IMR-90 (cell line): Measurements from ENCODE around the gene ZNF821. TPM values are rescaled to one million over a fixed set of nuclear protein-coding genes. Genes with fewer than 3 reads are reported as not detected.

ENCODE experiments used
- ATAC-seq: fragments of 200-7000 bp; cut with Tn5 transposase; 2 replicates; pipeline ENCODE4 v1.9.1; 2020; ENCODE audit warnings: low read depth, mild to moderate bottlenecking, moderate library complexity
- BruUV-seq: library from RNA; stranded (reverse); fragments of 400-500 nt; replicated peaks from 2 replicates; lab custom pipeline; 2021; lab: Mats Ljungman, UMichigan
- CTCF ChIA-PET: fragments of 300-600 bp; formaldehyde crosslinking; extraction: SDS; loops from one replicate; lab custom pipeline; 2021; ENCODE audit warnings: antibody characterized with exemption; lab: Yijun Ruan, JAX
- POLR2A ChIA-PET: fragments of 300-600 bp; sonication (Branson Sonifier 250); formaldehyde crosslinking; loops from one replicate; lab custom pipeline; 2022; ENCODE audit warnings: antibody characterized with exemption; ENCODE audit not compliant: unreplicated experiment; lab: Charles Lee
- DNase-seq: peaks from one replicate; pipeline ENCODE4 v3.0.0; 2013
- H2AFZ ChIP-seq: replicated peaks from 2 replicates; pipeline ENCODE3; 2013; ENCODE audit warnings: low read length, mild to moderate bottlenecking; ENCODE audit not compliant: poor library complexity
- H2AK5ac ChIP-seq: 2 replicates; pipeline ENCODE4 v1.6.1; 2013; ENCODE audit warnings: low read depth, low read length, inconsistent platforms
- H2AK9ac ChIP-seq: replicated peaks from 2 replicates; pipeline ENCODE3; 2013; ENCODE audit warnings: mild to moderate bottlenecking, low read depth, low read length, moderate library complexity; ENCODE audit not compliant: poor library complexity
- H2BK120ac ChIP-seq: 2 replicates; pipeline ENCODE4 v1.6.1; 2013; ENCODE audit warnings: low read depth, low read length, inconsistent platforms
- H2BK15ac ChIP-seq: 3 replicates; pipeline ENCODE4 v1.6.1; 2013; ENCODE audit warnings: low read depth, low read length, inconsistent platforms
- H2BK20ac ChIP-seq: 2 replicates; pipeline ENCODE4 v1.6.1; 2013; ENCODE audit warnings: low read depth, mild to moderate bottlenecking, inconsistent platforms, low read length, moderate library complexity
- H2BK5ac ChIP-seq: 2 replicates; pipeline ENCODE4 v1.6.1; 2013; ENCODE audit warnings: mild to moderate bottlenecking, low read depth, low read length, inconsistent platforms; ENCODE audit not compliant: poor library complexity, severe bottlenecking
- H3K14ac ChIP-seq: replicated peaks from 2 replicates; pipeline ENCODE4 v1.6.1; 2013; ENCODE audit warnings: low read depth, low read length, inconsistent platforms
- H3K18ac ChIP-seq: 2 replicates; pipeline ENCODE4 v1.6.1; 2013; ENCODE audit warnings: low read depth, low read length, control low read depth
- H3K23ac ChIP-seq: 2 replicates; pipeline ENCODE4 v1.6.1; 2013; ENCODE audit warnings: low read depth, low read length, inconsistent platforms
- H3K27ac ChIP-seq: 2 replicates; pipeline ENCODE4 v1.5.1; 2013; ENCODE audit warnings: mild to moderate bottlenecking, control low read depth, low read length; ENCODE audit not compliant: insufficient read depth
- H3K27me3 ChIP-seq: 2 replicates; pipeline ENCODE4 v1.6.1; 2013; ENCODE audit warnings: low read length; ENCODE audit not compliant: control insufficient read depth, insufficient read depth
- H3K36me3 ChIP-seq: 2 replicates; pipeline ENCODE4 v1.6.1; 2013; ENCODE audit warnings: low read length, mixed read lengths; ENCODE audit not compliant: control insufficient read depth, insufficient read depth
- H3K4ac ChIP-seq: 2 replicates; pipeline ENCODE4 v1.6.1; 2013; ENCODE audit warnings: low read depth, low read length, inconsistent platforms
- H3K4me1 ChIP-seq: 2 replicates; pipeline ENCODE4 v1.6.1; 2013; ENCODE audit warnings: low read length, mixed read lengths; ENCODE audit not compliant: control insufficient read depth, insufficient read depth
- H3K4me2 ChIP-seq: 2 replicates; pipeline ENCODE4 v1.6.1; 2013; ENCODE audit warnings: low read depth, mild to moderate bottlenecking, control low read depth, low read length, moderate library complexity
- H3K4me3 ChIP-seq: 2 replicates; pipeline ENCODE4 v1.5.1; 2013; ENCODE audit warnings: low read depth, mild to moderate bottlenecking, control low read depth, low read length, moderate library complexity; ENCODE audit not compliant: insufficient read depth
- H3K56ac ChIP-seq: 2 replicates; pipeline ENCODE4 v1.6.1; 2013; ENCODE audit warnings: low read length, inconsistent platforms; ENCODE audit not compliant: insufficient read depth; ENCODE audit errors: extremely low read depth
- H3K79me1 ChIP-seq, 2 experiments: 2 replicates each; pipeline ENCODE4 v1.6.1; 2013; ENCODE audit warnings: low read length in 2 of 2, inconsistent platforms in 1 of 2, low read depth in 1 of 2
- H3K9ac ChIP-seq: 2 replicates; pipeline ENCODE4 v1.6.1; 2013; ENCODE audit warnings: low read depth, low read length, control low read depth
- H3K9me1 ChIP-seq: 2 replicates; pipeline ENCODE4 v1.6.1; 2013; ENCODE audit warnings: low read length, inconsistent platforms; ENCODE audit not compliant: insufficient read depth
- H3K9me3 ChIP-seq: 2 replicates; pipeline ENCODE4 v1.6.1; 2013; ENCODE audit warnings: low read length; ENCODE audit not compliant: control insufficient read depth, insufficient read depth
- H4K20me1 ChIP-seq: 2 replicates; pipeline ENCODE4 v1.6.1; 2013; ENCODE audit warnings: low read length, inconsistent platforms; ENCODE audit not compliant: insufficient read depth
- H4K5ac ChIP-seq: 2 replicates; pipeline ENCODE4 v1.6.1; 2013; ENCODE audit warnings: mild to moderate bottlenecking, low read depth, low read length, control low read depth
- H4K8ac ChIP-seq, 2 experiments: 2 replicates each; pipeline ENCODE4 v1.6.1; 2013; ENCODE audit warnings: low read depth in 2 of 2, low read length in 2 of 2, control low read depth in 1 of 2, inconsistent platforms in 1 of 2
- H4K91ac ChIP-seq: 2 replicates; pipeline ENCODE4 v1.6.1; 2013; ENCODE audit warnings: low read depth, low read length, inconsistent platforms; ENCODE audit not compliant: insufficient read depth
- CHD1 ChIP-seq: IDR thresholded peaks from 2 replicates; pipeline ENCODE4 v1.6.1; 2012; ENCODE audit warnings: low read depth, low read length, improper control_type of control experiment
- MAFK ChIP-seq: IDR thresholded peaks from 2 replicates; pipeline ENCODE4 v1.6.1; 2012; ENCODE audit warnings: low read depth, low read length, improper control_type of control experiment
- MAZ ChIP-seq: IDR thresholded peaks from 2 replicates; pipeline ENCODE4 v1.6.1; 2012; ENCODE audit warnings: low read depth, mild to moderate bottlenecking, low read length, improper control_type of control experiment, moderate library complexity, borderline replicate concordance
- NFE2L2 ChIP-seq: fragments of 150-350 bp; IDR thresholded peaks from 2 replicates; pipeline ENCODE4 v1.6.1; 2016; ENCODE audit warnings: low read depth, mild to moderate bottlenecking, low read length
- POLR2A ChIP-seq: IDR thresholded peaks from 2 replicates; pipeline ENCODE4 v1.6.1; 2012; ENCODE audit warnings: mild to moderate bottlenecking, low read depth, low read length
- RFX5 ChIP-seq: IDR thresholded peaks from 2 replicates; pipeline ENCODE4 v1.8.0; 2012; ENCODE audit warnings: low read depth, mild to moderate bottlenecking, low read length, moderate library complexity
- WGBS, 2 experiments: methylation state at CpG; one replicate each; pipeline versions ENCODE4 v1.1.5 to v1.1.7; 2013; ENCODE audit warnings: missing lambda C conversion rate in 2 of 2; ENCODE audit not compliant: insufficient read length in 1 of 2; ENCODE audit errors: extremely low coverage in 2 of 2; 5-methylcytosine and 5-hydroxymethylcytosine counted together
- dilution Hi-C: fragments of 300-500 bp; cut with HindIII; formaldehyde crosslinking; loops from one replicate; pipeline ENCODE4 v1.14.3; 2018; ENCODE audit warnings: low sequenced_read_pairs; ENCODE audit not compliant: unreplicated experiment
- in situ Hi-C: fragments of 300-500 bp; cut with MboI; formaldehyde crosslinking; loops from 3 replicates; pipeline ENCODE4 v1.14.3; 2019; ENCODE audit warnings: low sequenced_read_pairs, inconsistent platforms, mixed read lengths
- intact Hi-C: fragments of 100-400 bp; cut with micrococcal nuclease; formaldehyde crosslinking; loops from 2 replicates; pipeline ENCODE4 v1.10.0; 2022
- polyA plus RNA-seq, 3 experiments: library from polyadenylated mRNA; depleted of rRNA; stranded (reverse); fragments of >200 nt; gene quantifications; 2 replicates each; pipeline ENCODE4 v1.2.3, GENCODE V29; 2012; ENCODE audit warnings: low replicate concordance in 1 of 3
- total RNA-seq: library from RNA; depleted of rRNA; stranded (reverse); fragments of >200 nt; gene quantifications from 2 replicates; pipeline ENCODE4 v1.2.3, GENCODE V29; 2012
- TF ChIP-seq, protein P1 (sequence below): fragments of 150-350 bp; IDR thresholded peaks from 2 replicates; pipeline ENCODE4 v1.6.1; 2017; ENCODE audit warnings: mild to moderate bottlenecking, antibody characterized with exemption, low read length, low read depth

ZNF821 gene
- total and polyA plus RNA-seq, 2 of the 4 experiments (the other 2 are of a cell fraction) = 5.9 to 6.0 TPM

DNA sequence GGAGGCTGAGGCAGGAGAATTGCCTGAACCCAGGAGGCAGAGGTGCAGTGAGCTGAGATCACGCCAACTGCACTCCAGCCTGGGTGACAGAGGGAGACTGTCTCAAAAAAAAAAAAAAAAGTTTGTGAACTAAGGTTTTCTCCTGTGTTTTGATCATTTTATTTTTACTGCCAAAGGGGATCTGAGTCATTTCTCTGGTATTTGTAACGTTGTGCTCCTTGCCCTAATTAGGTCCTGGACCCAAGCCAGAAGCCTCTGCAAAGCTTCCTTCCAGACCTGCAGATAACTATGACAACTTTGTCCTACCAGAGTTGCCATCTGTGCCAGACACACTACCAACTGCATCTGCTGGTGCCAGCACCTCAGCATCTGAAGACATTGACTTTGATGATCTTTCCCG, 43.4 kb upstream of the ZNF821 start:
- Histone ChIP-seq H3K18ac (no peak overlapping the region), H2BK20ac (no peak overlapping the region), H4K5ac (no peak overlapping the region), H4K8ac (no peak overlapping the region; a peak in 1 of 4 replicates), H4K20me1 (peaks cover 69% of the 10 kb centered on the region), H3K27ac (peak overlapping the region; percentile 56; the same call in 1 of the 2 replicates), H2BK15ac (no peak overlapping the region), H3K56ac (no peak overlapping the region), H3K4me3 (no peak overlapping the region), H3K4ac (peak overlapping the region; percentile 55; the same call in 1 of the 2 replicates), H2AK9ac (no peak overlapping the region), H3K9me3 (no peaks in the 10 kb centered on the region), H3K27me3 (no peaks in the 10 kb centered on the region), H2BK5ac (peak overlapping the region; percentile 43), H2BK120ac (no peak overlapping the region), H3K9ac (no peak overlapping the region), H3K4me1 (peaks cover 22% of the 10 kb centered on the region), H3K79me1 (peaks cover 32 to 75% of the 10 kb centered on the region in 2 experiments), H2AK5ac (no peak overlapping the region), H4K91ac (no peak overlapping the region), H2AFZ (no peak overlapping the region), H3K9me1 (peaks cover 20% of the 10 kb centered on the region; the same call in 1 of the 2 replicates), H3K23ac (no peak overlapping the region), H3K4me2 (no peak overlapping the region; the same call in 1 of the 2 replicates), H3K36me3 (peaks cover 41% of the 10 kb centered on the region), H3K14ac (no peak overlapping the region)
- dilution Hi-C loops (no loop called here), intact Hi-C loops (no loop called here), in situ Hi-C loops (no loop called here)
- peak; percentile 30 for ATAC-seq
- WGBS, 2 experiments = no CpG with 5 or more reads among the region's 3 CpGs
- ChIA-PET CTCF (interaction anchor here (0.6 kb wide), 2 partner anchors 13 to 38 kb away, joined by 3 read pairs; no protein-coding TSS in a partner anchor), POLR2A (no interaction called here)
- DNase-seq = peak; percentile 90
- TF ChIP-seq POLR2A (no peak), MAFK (no peak), NFE2L2 (no peak), MAZ (no peak), RFX5 (no peak), CHD1 (no peak)
- TF ChIP-seq, protein P1, sequence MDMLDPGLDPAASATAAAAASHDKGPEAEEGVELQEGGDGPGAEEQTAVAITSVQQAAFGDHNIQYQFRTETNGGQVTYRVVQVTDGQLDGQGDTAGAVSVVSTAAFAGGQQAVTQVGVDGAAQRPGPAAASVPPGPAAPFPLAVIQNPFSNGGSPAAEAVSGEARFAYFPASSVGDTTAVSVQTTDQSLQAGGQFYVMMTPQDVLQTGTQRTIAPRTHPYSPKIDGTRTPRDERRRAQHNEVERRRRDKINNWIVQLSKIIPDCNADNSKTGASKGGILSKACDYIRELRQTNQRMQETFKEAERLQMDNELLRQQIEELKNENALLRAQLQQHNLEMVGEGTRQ = no peak
- BruUV-seq = no TSS peak
